CD4-positive, alpha-beta memory T cell (primary cell): Measurements from ENCODE around the gene SORL1-AS1.

Experiments used
- CTCF ChIA-PET: fragments of 350-600 bp; sonication (Branson Sonifier 250); formaldehyde crosslinking; loops from one replicate; lab custom pipeline; 2021; ENCODE audit warnings: inconsistent platforms; ENCODE audit not compliant: partially characterized antibody; lab: Charles Lee
- POLR2A ChIA-PET: fragments of 350-600 bp; sonication (Branson Sonifier 250); formaldehyde crosslinking; loops from one replicate; lab custom pipeline; 2021; ENCODE audit not compliant: partially characterized antibody; lab: Charles Lee
- DNase-seq, 5 donors: peaks; one replicate each; pipeline versions ENCODE4 v3.0.0 to v3.0.0-alpha.2; 2020 to 2022; ENCODE audit warnings: mixed read lengths in 1 of 5
- H3K27ac ChIP-seq: one replicate; pipeline ENCODE4 v1.7.0; 2013; ENCODE audit warnings: low read depth, low read length
- H3K27me3 ChIP-seq: 2 replicates; pipeline ENCODE4 v1.7.0; 2013; ENCODE audit warnings: mild to moderate bottlenecking, low read length, moderate library complexity; ENCODE audit not compliant: insufficient read depth
- H3K36me3 ChIP-seq: 2 replicates; pipeline ENCODE4 v1.7.0; 2013; ENCODE audit warnings: mild to moderate bottlenecking, low read length, moderate library complexity; ENCODE audit not compliant: insufficient read depth
- H3K4me1 ChIP-seq: 2 replicates; pipeline ENCODE4 v1.7.0; 2013; ENCODE audit warnings: mild to moderate bottlenecking, low read length, moderate library complexity; ENCODE audit not compliant: insufficient read depth
- H3K4me3 ChIP-seq, 2 donors: one replicate each; pipeline ENCODE4 v1.7.0; 2013; ENCODE audit warnings: low read length in 2 of 2, mild to moderate bottlenecking in 1 of 2
- H3K9me3 ChIP-seq, 2 donors: one replicate each; pipeline ENCODE4 v1.7.0; 2013; ENCODE audit warnings: low read length in 2 of 2, control low read depth in 1 of 2; ENCODE audit not compliant: control insufficient read depth in 1 of 2
- H3K27ac Mint-ChIP-seq, 7 donors: one replicate each; pipeline ENCODE4 v1.8.0; 2020 to 2021; ENCODE audit warnings: mixed read lengths in 7 of 7, mild to moderate bottlenecking in 6 of 7, inconsistent platforms in 3 of 7, moderate library complexity in 3 of 7
- H3K27me3 Mint-ChIP-seq, 2 donors: one replicate each; pipeline ENCODE4 v1.8.0; 2020 to 2021; ENCODE audit warnings: mixed read lengths in 2 of 2
- H3K36me3 Mint-ChIP-seq, 2 donors: one replicate each; pipeline ENCODE4 v1.8.0; 2020 to 2021; ENCODE audit warnings: mixed read lengths in 2 of 2, inconsistent platforms in 1 of 2, mild to moderate bottlenecking in 1 of 2
- H3K4me1 Mint-ChIP-seq, 4 donors: one replicate each; pipeline ENCODE4 v1.8.0; 2020 to 2021; ENCODE audit warnings: mixed read lengths in 4 of 4, mild to moderate bottlenecking in 1 of 4
- H3K4me3 Mint-ChIP-seq, 8 donors: one replicate each; pipeline ENCODE4 v1.8.0; 2020 to 2021; ENCODE audit warnings: mixed read lengths in 8 of 8, mild to moderate bottlenecking in 7 of 8, moderate library complexity in 6 of 8, inconsistent platforms in 3 of 8
- H3K9me3 Mint-ChIP-seq, 8 donors: one replicate each; pipeline ENCODE4 v1.8.0; 2020 to 2021; ENCODE audit warnings: mixed read lengths in 8 of 8, mild to moderate bottlenecking in 5 of 8, inconsistent platforms in 3 of 8, moderate library complexity in 1 of 8
- intact Hi-C: fragments of 100-400 bp; cut with micrococcal nuclease; formaldehyde crosslinking; loops from one replicate; pipeline ENCODE4 v1.15.1; 2023

Gene SORL1-AS1

GRCh38 chr11:121452609-121453150, at the start of gene SORL1-AS1:
TSS of gene SORL1-AS1 (minus strand) at chr11:121452967.
- Mint-ChIP-seq H3K27ac (peak within 1 kb of the TSS; percentile 91 to 98 (median 96)), H3K4me1 (peaks cover 58 to 91% (median 70%) of the 10 kb centered on the region in 4 donors), H3K27me3 (no peaks in the 10 kb centered on the region), H3K4me3 (peak within 1 kb of the TSS; percentile 93 to 100 (median 98)), H3K9me3 (no peaks in the 10 kb centered on the region), H3K36me3 (peaks cover 38 to 67% of the 10 kb centered on the region in 2 donors)
- peak; percentile 66 to 92 (median 74) for DNase-seq
- Histone ChIP-seq H3K27ac (peak within 1 kb of the TSS; percentile 79), H3K4me1 (peaks cover 82% of the 10 kb centered on the region), H3K36me3 (no peaks in the 10 kb centered on the region), H3K4me3 (peak within 1 kb of the TSS; percentile 82 to 90), H3K9me3 (no peaks in the 10 kb centered on the region), H3K27me3 (no peaks in the 10 kb centered on the region)
- ChIA-PET POLR2A (interaction anchor here (0.6 to 7.2 kb wide), 20 partner anchors 9 to 161 kb away, joined by 3 to 462 read pairs (median 24); partner anchors contain the start of gene SC5D), CTCF (interaction anchor here (0.6 to 5.3 kb wide), 9 partner anchors 12 to 131 kb away, joined by 3 to 90 read pairs (median 3); no protein-coding TSS in a partner anchor)
- intact Hi-C loops, result loop anchor here (1.0 to 5.0 kb wide), 8 partner anchors 12 to 203 kb away; no protein-coding TSS in a partner anchor

DNA sequence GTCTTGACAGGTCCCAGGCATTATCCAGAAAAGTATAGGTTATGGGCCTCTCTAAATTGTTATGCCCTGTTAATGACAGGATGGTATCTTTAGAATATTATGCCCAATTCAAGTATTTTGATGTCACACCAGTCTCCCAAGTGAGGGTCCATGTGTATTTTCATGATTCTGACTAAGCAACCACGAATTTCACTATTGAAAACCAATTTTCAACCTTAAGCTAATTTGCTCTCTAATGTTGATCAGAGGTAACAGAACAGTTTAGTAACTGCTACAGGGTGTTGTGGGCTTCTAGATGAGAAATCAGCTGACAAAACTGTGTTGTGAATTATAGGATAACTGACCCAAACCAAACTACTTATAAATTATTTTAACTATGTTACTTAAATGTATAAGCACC, 48.0 kb upstream of the SORL1-AS1 start:
- Histone ChIP-seq H3K9me3 (no peaks in the 10 kb centered on the region), H3K36me3 (peaks cover 42% of the 10 kb centered on the region), H3K4me3 (no peak overlapping the region), H3K27ac (no peak overlapping the region), H3K27me3 (no peaks in the 10 kb centered on the region), H3K4me1 (peaks cover 7% of the 10 kb centered on the region)
- ChIA-PET CTCF (no interaction called here), POLR2A (interaction anchor here (1.0 to 1.4 kb wide), 2 partner anchors 33 to 50 kb away, joined by 4 read pairs; no protein-coding TSS in a partner anchor)
- H3K27me3 Mint-ChIP-seq, result no peaks in the 10 kb centered on the region
- intact Hi-C loops, result no loop called here
- peaks cover 85 to 90% of the 10 kb centered on the region in 2 donors for H3K36me3 Mint-ChIP-seq
- peaks cover 2 to 14% (median 4%) of the 10 kb centered on the region in 8 donors for H3K9me3 Mint-ChIP-seq
- H3K4me1 Mint-ChIP-seq, result peaks cover 26 to 71% (median 48%) of the 10 kb centered on the region in 4 donors
- no peak overlapping the region for H3K4me3 Mint-ChIP-seq
- DNase-seq, result no peak
- peak overlapping the region in 1 of 7 donors; percentile 10 for H3K27ac Mint-ChIP-seq

- Histone ChIP-seq H3K4me1 (peaks cover 11% of the 10 kb centered on the region), H3K27me3 (no peaks in the 10 kb centered on the region), H3K27ac (no peak overlapping the region), H3K9me3 (no peaks in the 10 kb centered on the region), H3K36me3 (peaks cover 44% of the 10 kb centered on the region), H3K4me3 (no peak overlapping the region)
- peaks cover 30 to 71% (median 51%) of the 10 kb centered on the region in 4 donors for H3K4me1 Mint-ChIP-seq
- no peak for DNase-seq
- H3K36me3 Mint-ChIP-seq, result peaks cover 85 to 90% of the 10 kb centered on the region in 2 donors
- peaks cover 0 to 9% (median 1%) of the 10 kb centered on the region in 8 donors for H3K9me3 Mint-ChIP-seq
- peak overlapping the region in 4 of 7 donors; percentile 3 to 84 (median 26) for H3K27ac Mint-ChIP-seq
- intact Hi-C loops, result no loop called here
- CTCF ChIA-PET, result interaction anchor here (1.3 kb wide), 1 partner anchor 10 kb away, joined by 4 read pairs; no protein-coding TSS in a partner anchor
- POLR2A ChIA-PET, result interaction anchor here (1.0 to 1.4 kb wide), 2 partner anchors 32 to 50 kb away, joined by 4 read pairs; no protein-coding TSS in a partner anchor
- H3K4me3 Mint-ChIP-seq, result no peak overlapping the region
- no peaks in the 10 kb centered on the region for H3K27me3 Mint-ChIP-seq
Observed at GRCh38 chr11:121500275-121500674, 47.5 kb upstream of the SORL1-AS1 start.

DNA sequence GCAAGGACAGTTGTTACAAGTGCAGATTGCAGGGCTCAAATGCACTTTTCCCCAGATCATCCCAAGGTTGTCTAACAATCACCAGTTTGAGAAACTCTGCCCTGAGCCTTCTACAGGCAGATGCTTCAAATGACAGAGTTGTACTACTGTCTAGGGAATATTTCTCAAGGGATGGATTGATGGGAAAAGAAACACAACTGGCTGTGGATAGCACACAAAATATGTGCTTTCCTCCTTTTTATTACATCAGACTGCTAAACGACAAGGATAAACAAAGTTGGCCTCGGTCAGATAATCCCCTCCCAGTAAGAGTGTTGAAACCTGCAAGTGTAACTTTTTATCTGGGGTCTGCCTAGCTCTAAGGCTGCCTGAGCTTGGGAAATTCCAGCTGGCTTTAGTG, 46.6 kb upstream of the SORL1-AS1 start:
- H3K4me1 ChIP-seq, result peaks cover 20% of the 10 kb centered on the region
- ChIA-PET CTCF (interaction anchor here (1.3 to 1.4 kb wide), 2 partner anchors 9 to 12 kb away, joined by 3 to 4 read pairs; no protein-coding TSS in a partner anchor), POLR2A (interaction anchor here (1.4 kb wide), 1 partner anchor 49 kb away, joined by 4 read pairs; no protein-coding TSS in a partner anchor)
- DNase-seq, result no peak
- peaks cover 76 to 90% of the 10 kb centered on the region in 2 donors for H3K36me3 Mint-ChIP-seq
- peak overlapping the region; percentile 22 to 79 (median 38) for H3K27ac Mint-ChIP-seq
- H3K4me3 Mint-ChIP-seq, result no peak overlapping the region
- peaks cover 44% of the 10 kb centered on the region for H3K36me3 ChIP-seq
- intact Hi-C loops, result no loop called here
- H3K27me3 ChIP-seq, result no peaks in the 10 kb centered on the region
- no peak overlapping the region for H3K27ac ChIP-seq
- peaks cover 32 to 75% (median 52%) of the 10 kb centered on the region in 4 donors for H3K4me1 Mint-ChIP-seq
- no peak overlapping the region for H3K4me3 ChIP-seq
- no peaks in the 10 kb centered on the region for H3K27me3 Mint-ChIP-seq
- H3K9me3 Mint-ChIP-seq, result peaks cover 0 to 3% (median under 1%) of the 10 kb centered on the region in 8 donors
- no peaks in the 10 kb centered on the region for H3K9me3 ChIP-seq

DNA sequence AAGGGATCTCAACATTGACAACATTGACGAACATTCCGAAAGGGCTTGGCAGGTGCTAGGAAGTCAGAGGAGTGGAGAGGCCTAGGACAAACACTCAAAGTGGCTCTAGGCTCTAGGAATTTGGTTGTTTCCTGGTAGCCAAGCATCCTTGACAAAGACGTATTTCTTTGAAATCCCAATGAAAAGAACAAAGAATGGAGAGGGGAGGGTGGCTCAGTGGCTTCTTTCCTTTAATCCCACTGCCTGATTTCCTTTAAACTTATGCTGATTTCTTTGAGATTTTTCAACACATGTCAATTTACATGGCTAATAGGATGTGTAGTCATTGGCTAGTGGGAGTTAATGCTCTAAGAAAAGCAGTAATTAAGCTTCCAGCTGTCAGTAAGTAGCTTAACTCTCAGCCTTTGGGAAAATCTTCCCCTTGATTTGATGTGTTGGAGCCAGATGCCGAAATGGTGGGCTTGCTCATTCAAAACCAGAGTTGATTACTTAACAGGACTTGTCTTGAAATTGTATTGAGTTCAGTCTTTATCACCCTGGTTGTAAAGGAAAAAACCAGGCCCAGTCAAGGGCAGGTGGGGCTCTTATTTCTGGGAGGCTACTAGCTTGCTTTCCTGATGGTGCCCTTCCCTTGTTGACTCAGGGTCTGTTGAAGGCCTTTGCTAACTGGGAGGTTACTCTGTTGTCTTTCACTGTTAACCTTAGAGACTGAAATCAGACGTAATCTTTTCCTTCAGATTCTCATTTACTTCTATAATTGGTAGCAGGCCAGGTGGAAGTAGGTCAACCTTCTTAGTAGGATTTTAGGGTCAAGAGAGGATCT, 44.6 kb upstream of the SORL1-AS1 start:
- Histone ChIP-seq H3K27me3 (no peaks in the 10 kb centered on the region), H3K9me3 (no peaks in the 10 kb centered on the region), H3K27ac (no peak overlapping the region), H3K4me3 (no peak overlapping the region), H3K4me1 (peaks cover 30% of the 10 kb centered on the region), H3K36me3 (peaks cover 44% of the 10 kb centered on the region)
- no peak for DNase-seq
- Mint-ChIP-seq H3K9me3 (peaks cover 0 to 3% (median 0%) of the 10 kb centered on the region in 8 donors), H3K4me3 (no peak overlapping the region), H3K36me3 (peaks cover 60 to 90% of the 10 kb centered on the region in 2 donors), H3K27me3 (no peaks in the 10 kb centered on the region), H3K4me1 (peaks cover 40 to 80% (median 58%) of the 10 kb centered on the region in 4 donors), H3K27ac (peak overlapping the region in 5 of 7 donors; percentile 32 to 79 (median 51))
- ChIA-PET CTCF (interaction anchor here (0.6 kb wide), 1 partner anchor 1191 kb away, joined by 3 read pairs; no protein-coding TSS in a partner anchor), POLR2A (interaction anchor here (1.8 kb wide), 1 partner anchor 14 kb away, joined by 7 read pairs; no protein-coding TSS in a partner anchor)
- intact Hi-C loops, result no loop called here

DNA sequence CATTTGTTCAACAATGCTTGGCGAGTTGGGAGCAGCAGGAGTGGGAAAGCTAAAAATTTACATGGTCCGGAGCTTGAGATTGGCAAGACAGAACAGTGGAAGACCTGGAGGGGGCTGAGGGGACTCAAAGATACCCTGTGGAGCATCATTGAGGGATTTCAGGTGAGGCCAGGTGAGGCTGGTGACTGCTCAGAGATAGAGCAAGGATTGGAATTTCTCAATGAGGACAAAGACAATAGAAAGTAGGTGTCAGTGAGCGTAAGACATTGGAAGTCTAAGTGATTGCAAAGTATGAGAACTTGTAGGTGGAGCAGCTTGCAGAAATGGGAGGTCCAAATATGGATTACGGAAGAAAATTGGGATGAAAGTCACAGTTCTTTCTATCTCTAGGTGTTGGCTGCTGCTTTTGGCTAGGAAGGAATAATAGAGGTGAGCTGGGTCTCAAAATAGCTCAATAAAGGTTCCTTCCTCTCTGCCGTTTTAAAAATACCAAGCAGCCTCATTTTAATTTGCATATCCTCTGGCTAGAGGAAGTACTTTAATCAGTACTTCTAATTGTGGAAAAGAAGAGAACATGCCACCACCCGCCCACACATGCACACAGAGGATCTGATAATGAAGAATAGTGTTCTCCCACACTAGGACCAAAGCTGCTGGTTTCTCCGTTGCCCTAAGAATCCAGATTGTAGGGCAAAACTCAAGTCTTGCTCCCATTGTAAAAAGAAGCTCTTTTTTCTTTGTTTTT, 41.8 kb upstream of the SORL1-AS1 start:
- H3K36me3 Mint-ChIP-seq, result peaks cover 58 to 88% of the 10 kb centered on the region in 2 donors
- no peaks in the 10 kb centered on the region for H3K9me3 ChIP-seq
- peaks cover 30% of the 10 kb centered on the region for H3K4me1 ChIP-seq
- no peaks in the 10 kb centered on the region for H3K9me3 Mint-ChIP-seq
- H3K4me3 ChIP-seq, result no peak overlapping the region
- H3K27me3 Mint-ChIP-seq, result no peaks in the 10 kb centered on the region
- CTCF ChIA-PET, result interaction anchor here (0.7 to 2.5 kb wide), 9 partner anchors 12 to 170 kb away, joined by 3 to 11 read pairs (median 4); partner anchors contain the start of genes SORL1 and SORL1-AS1
- POLR2A ChIA-PET, result interaction anchor here (1.0 to 6.1 kb wide), 13 partner anchors 8 to 166 kb away, joined by 3 to 60 read pairs (median 6); partner anchors contain the start of genes SORL1 and SORL1-AS1
- no peak overlapping the region for H3K27ac ChIP-seq
- intact Hi-C loops, result loop anchor here (2.0 kb wide), 2 partner anchors 14 to 42 kb away; partner anchors contain the start of genes SORL1 and SORL1-AS1
- peaks cover 49 to 82% (median 62%) of the 10 kb centered on the region in 4 donors for H3K4me1 Mint-ChIP-seq
- peak; percentile 23 to 43 (median 27) for DNase-seq
- H3K36me3 ChIP-seq, result peaks cover 57% of the 10 kb centered on the region
- no peaks in the 10 kb centered on the region for H3K27me3 ChIP-seq
- H3K4me3 Mint-ChIP-seq, result peak overlapping the region; percentile 18 to 82 (median 58)
- peak overlapping the region; percentile 48 to 90 (median 79) for H3K27ac Mint-ChIP-seq
